Effector CD8-positive, alpha-beta T cell (primary cell): ENCODE results near the gene HELZ.

Experiments used
- DNase-seq: peaks from one replicate; lab custom pipeline; 2025; lab: John Stamatoyannopoulos, UW

The HELZ gene

GRCh38 chr17:67025216-67025792, 219.7 kb downstream of the HELZ start:
- no peak for DNase-seq

DNA sequence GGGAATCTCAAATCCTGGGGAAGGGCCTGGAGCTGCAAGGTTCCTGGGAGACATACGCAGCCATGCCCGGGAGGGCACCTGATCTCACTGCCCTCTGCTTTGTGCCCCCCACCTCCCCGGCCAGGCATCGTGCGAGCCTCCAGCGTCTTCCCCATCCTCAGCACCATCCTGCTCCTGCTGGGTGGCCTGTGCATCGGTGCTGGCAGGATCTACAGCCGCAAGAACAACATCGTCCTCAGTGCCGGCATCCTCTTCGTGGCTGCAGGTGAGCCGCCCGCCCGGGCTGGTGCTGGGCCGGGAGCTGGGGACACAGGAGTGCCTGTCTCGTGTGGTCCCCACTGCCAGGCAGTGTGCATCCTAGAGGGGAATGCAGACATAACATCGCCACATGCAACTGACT, 220.3 kb downstream of the HELZ start:
- no peak for DNase-seq

DNA sequence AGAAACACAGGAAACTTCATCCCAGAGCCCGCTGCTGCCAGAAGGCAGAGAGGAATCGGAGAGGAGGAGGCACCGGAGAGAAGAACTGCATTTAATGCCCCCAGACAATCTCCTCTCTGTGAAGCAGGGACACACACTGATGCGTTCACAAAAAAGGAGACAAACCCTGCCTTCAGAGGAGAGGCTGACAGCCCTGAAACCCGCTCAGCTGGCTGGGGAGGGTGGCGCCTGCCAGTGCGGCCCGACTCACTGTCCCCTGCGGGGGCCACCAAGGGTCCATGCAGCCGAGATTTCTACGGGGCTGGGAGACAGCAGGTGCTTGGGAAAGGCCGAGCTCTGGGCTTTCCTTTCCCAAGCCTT, 222.6 kb downstream of the HELZ start:
- DNase-seq = no peak

GRCh38 chr17:67021743-67022450, 223.1 kb downstream of the HELZ start:
- no peak for DNase-seq

- DNase-seq = no peak
Measured at GRCh38 chr17:67021196-67021595, 223.8 kb downstream of the HELZ start.
